K562 (cell line): Measurements from ENCODE around the gene ZDHHC11B. TPM values are rescaled to one million over a fixed set of nuclear protein-coding genes. Genes with fewer than 3 reads are reported as not detected.

Experiments used
- EGR1 ChIP-seq: fragments of 450-650 bp; conservative IDR thresholded peaks from 2 replicates; pipeline ENCODE4 v1.6.1; 2017; ENCODE audit warnings: mild to moderate bottlenecking
- ELF2 ChIP-seq: fragments of 250-450 bp; sonication (Bioruptor Pico); IDR thresholded peaks from 2 replicates; pipeline ENCODE4 v1.5.0; 2021; ENCODE audit warnings: mild to moderate bottlenecking
- FOSL1 ChIP-seq: fragments of 200-800 bp; sonication (Bioruptor generic); conservative IDR thresholded peaks from 2 replicates; pipeline ENCODE4 v1.6.1; 2016; ENCODE audit warnings: missing genetic modification characterization, missing compliant biosample characterization
- HNRNPLL ChIP-seq: fragments of 200-400 bp; formaldehyde crosslinking; IDR thresholded peaks from 2 replicates; pipeline ENCODE4 v1.6.1; 2017; ENCODE audit warnings: low read length, low read depth, mild to moderate bottlenecking; ENCODE audit not compliant: poor library complexity, severe bottlenecking
- KLF1 ChIP-seq: fragments of 450-650 bp; IDR thresholded peaks from 2 replicates; pipeline ENCODE4 v1.6.1; 2016; ENCODE audit warnings: missing genetic modification characterization, missing compliant biosample characterization
- L3MBTL2 ChIP-seq: fragments of 450-650 bp; IDR thresholded peaks from 2 replicates; pipeline ENCODE4 v1.6.1; 2016; ENCODE audit warnings: mild to moderate bottlenecking, moderate library complexity
- MAX ChIP-seq: sonication (generic); formaldehyde crosslinking; IDR thresholded peaks from 2 replicates; pipeline ENCODE4 v1.9.0; 2022; ENCODE audit warnings: mild to moderate bottlenecking, missing genetic modification reagents
- MBD2 ChIP-seq: sonication (generic); IDR thresholded peaks from 2 replicates; pipeline ENCODE4 v1.6.1; 2016; ENCODE audit warnings: low read depth, borderline replicate concordance
- MTA3 ChIP-seq: fragments of 450-650 bp; formaldehyde crosslinking; IDR thresholded peaks from 2 replicates; pipeline ENCODE4 v1.6.1; 2017; ENCODE audit warnings: mild to moderate bottlenecking, borderline replicate concordance
- NRF1 ChIP-seq, 2 experiments: fragments of 450-650 bp; IDR thresholded peaks in 1 of 2; conservative IDR thresholded peaks in 1 of 2; 2 replicates each; pipeline ENCODE4 v1.6.1; 2014; ENCODE audit warnings: mild to moderate bottlenecking in 2 of 2
- USF2 ChIP-seq: sonication (generic); formaldehyde crosslinking; IDR thresholded peaks from 2 replicates; pipeline ENCODE4 v1.5.0; 2020; ENCODE audit warnings: missing genetic modification reagents
- ZBED1 ChIP-seq: IDR thresholded peaks from 2 replicates; pipeline ENCODE4 v1.6.1; 2014
- ZNF121 ChIP-seq: sonication (generic); formaldehyde crosslinking; conservative IDR thresholded peaks from 2 replicates; pipeline ENCODE4 v1.8.0; 2022; ENCODE audit warnings: missing genetic modification reagents
- polyA plus RNA-seq, 8 experiments: library from polyadenylated mRNA; depleted of rRNA in 4 of 8; stranded (reverse) in 5 of 8; unstranded in 3 of 8; fragments of >200 nt; fragmentation: Nextera tagmentation in 2 of 8; fragmentation: Illumina TruSeq in 1 of 8; extraction: Ambion mirVana in 2 of 8; extraction: Trizol in 1 of 8; gene quantifications; 2 replicates each; pipeline versions ENCODE4 v1.2.1 to v1.2.3, GENCODE V29; 2011 to 2014; ENCODE audit warnings: inconsistent platforms in 1 of 8, missing spikeins in 1 of 8
- total RNA-seq, 7 experiments: library from RNA; depleted of rRNA in 6 of 7; stranded (reverse); fragments of >200 nt in 6 of 7; fragmentation: Illumina TruSeq in 2 of 7; extraction: Trizol in 2 of 7; gene quantifications; 2 replicates each; pipeline versions ENCODE4 v1.2.1 to v1.2.3, GENCODE V29; 2011 to 2021; ENCODE audit warnings: low replicate concordance in 1 of 7
- TF ChIP-seq, protein P1 (sequence below): fragments of 250-450 bp; sonication (Bioruptor Pico); IDR thresholded peaks from 2 replicates; pipeline ENCODE4 v1.8.0; 2022; ENCODE audit warnings: inconsistent platforms
- TF ChIP-seq, protein P2 (sequence below), 2 experiments: fragments of 450-650 bp in 1 of 2; sonication (generic) in 1 of 2; formaldehyde crosslinking in 1 of 2; IDR thresholded peaks; 2 replicates each; pipeline versions ENCODE4 v1.7.1 to v1.9.0; 2016 to 2022; ENCODE audit warnings: inconsistent platforms in 1 of 2, mild to moderate bottlenecking in 1 of 2, missing genetic modification reagents in 1 of 2

Gene ZDHHC11B
- total and polyA plus RNA-seq, 9 of the 15 experiments (the other 6 are each of a cell fraction or from before 2014, with no cell fraction given): 0.03 to 0.23 (median 0.15) TPM; not detected in 3

- TF ChIP-seq, protein P1, sequence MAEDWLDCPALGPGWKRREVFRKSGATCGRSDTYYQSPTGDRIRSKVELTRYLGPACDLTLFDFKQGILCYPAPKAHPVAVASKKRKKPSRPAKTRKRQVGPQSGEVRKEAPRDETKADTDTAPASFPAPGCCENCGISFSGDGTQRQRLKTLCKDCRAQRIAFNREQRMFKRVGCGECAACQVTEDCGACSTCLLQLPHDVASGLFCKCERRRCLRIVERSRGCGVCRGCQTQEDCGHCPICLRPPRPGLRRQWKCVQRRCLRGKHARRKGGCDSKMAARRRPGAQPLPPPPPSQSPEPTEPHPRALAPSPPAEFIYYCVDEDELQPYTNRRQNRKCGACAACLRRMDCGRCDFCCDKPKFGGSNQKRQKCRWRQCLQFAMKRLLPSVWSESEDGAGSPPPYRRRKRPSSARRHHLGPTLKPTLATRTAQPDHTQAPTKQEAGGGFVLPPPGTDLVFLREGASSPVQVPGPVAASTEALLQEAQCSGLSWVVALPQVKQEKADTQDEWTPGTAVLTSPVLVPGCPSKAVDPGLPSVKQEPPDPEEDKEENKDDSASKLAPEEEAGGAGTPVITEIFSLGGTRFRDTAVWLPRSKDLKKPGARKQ (CRISPR knock-in tag): peak; percentile 97
- TF ChIP-seq ELF2 (no peak), ZBED1 (no peak), L3MBTL2 (peak; percentile 51; the same call in 1 of the 2 replicates), ZNF121 (CRISPR knock-in tag) (no peak), MAX (CRISPR knock-in tag) (no peak), FOSL1 (no peak), USF2 (CRISPR knock-in tag) (0 out of 2 replicates have a peak, but pooled peaks have one; percentile 3), MTA3 (peak; percentile 88; the same call in 1 of the 2 replicates), KLF1 (tag) (0 out of 2 replicates have a peak, but pooled peaks have one; percentile 40), HNRNPLL (peak; percentile 18), EGR1 (no peak), MBD2 (peak; percentile 36; the same call in 1 of the 2 replicates), NRF1 (conservative IDR thresholded peaks at IDR 0.05 in 1 of 2, IDR thresholded peaks at IDR 0.05 in 1 of 2) (0 out of 4 replicates have a peak, but pooled peaks of 1 of the 2 experiments have one; percentile 37)
- TF ChIP-seq, protein P2, sequence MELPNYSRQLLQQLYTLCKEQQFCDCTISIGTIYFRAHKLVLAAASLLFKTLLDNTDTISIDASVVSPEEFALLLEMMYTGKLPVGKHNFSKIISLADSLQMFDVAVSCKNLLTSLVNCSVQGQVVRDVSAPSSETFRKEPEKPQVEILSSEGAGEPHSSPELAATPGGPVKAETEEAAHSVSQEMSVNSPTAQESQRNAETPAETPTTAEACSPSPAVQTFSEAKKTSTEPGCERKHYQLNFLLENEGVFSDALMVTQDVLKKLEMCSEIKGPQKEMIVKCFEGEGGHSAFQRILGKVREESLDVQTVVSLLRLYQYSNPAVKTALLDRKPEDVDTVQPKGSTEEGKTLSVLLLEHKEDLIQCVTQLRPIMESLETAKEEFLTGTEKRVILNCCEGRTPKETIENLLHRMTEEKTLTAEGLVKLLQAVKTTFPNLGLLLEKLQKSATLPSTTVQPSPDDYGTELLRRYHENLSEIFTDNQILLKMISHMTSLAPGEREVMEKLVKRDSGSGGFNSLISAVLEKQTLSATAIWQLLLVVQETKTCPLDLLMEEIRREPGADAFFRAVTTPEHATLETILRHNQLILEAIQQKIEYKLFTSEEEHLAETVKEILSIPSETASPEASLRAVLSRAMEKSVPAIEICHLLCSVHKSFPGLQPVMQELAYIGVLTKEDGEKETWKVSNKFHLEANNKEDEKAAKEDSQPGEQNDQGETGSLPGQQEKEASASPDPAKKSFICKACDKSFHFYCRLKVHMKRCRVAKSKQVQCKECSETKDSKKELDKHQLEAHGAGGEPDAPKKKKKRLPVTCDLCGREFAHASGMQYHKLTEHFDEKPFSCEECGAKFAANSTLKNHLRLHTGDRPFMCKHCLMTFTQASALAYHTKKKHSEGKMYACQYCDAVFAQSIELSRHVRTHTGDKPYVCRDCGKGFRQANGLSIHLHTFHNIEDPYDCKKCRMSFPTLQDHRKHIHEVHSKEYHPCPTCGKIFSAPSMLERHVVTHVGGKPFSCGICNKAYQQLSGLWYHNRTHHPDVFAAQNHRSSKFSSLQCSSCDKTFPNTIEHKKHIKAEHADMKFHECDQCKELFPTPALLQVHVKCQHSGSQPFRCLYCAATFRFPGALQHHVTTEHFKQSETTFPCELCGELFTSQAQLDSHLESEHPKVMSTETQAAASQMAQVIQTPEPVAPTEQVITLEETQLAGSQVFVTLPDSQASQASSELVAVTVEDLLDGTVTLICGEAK (IDR thresholded peaks at IDR 0.05): 0 out of 2 replicates have a peak, but pooled peaks have one; percentile 19
- TF ChIP-seq, protein P2 (CRISPR knock-in tag; IDR thresholded peaks at IDR 0.05): no peak
Measured at GRCh38 chr5:776862-777711, 7.4 kb downstream of the ZDHHC11B start (continued).
